SK-N-SH treated with all-trans-retinoic acid at 6 μM for 48 hours (cell line): ENCODE data around the gene NME1.

Source experiments
- ATAC-seq: fragments of 200-7000 bp; cut with Tn5 transposase; 3 replicates; pipeline ENCODE4 v1.9.1; 2020; ENCODE audit warnings: mild to moderate bottlenecking, moderate library complexity
- ARNTL ChIP-seq: fragments of 450-650 bp; formaldehyde crosslinking; IDR thresholded peaks from 2 replicates; pipeline ENCODE4 v1.5.0; 2020; ENCODE audit warnings: low read depth, mild to moderate bottlenecking, moderate library complexity, borderline replicate concordance
- CREB5 ChIP-seq: fragments of 250-450 bp; sonication (Bioruptor Pico); IDR thresholded peaks from 2 replicates; pipeline ENCODE4 v1.5.1; 2020; ENCODE audit warnings: low read depth, mild to moderate bottlenecking, moderate library complexity
- CSDC2 ChIP-seq: fragments of 250-450 bp; sonication (Bioruptor Pico); IDR thresholded peaks from 2 replicates; pipeline ENCODE4 v1.5.0; 2020; ENCODE audit warnings: mild to moderate bottlenecking, moderate library complexity
- CSRNP3 ChIP-seq: fragments of 250-450 bp; sonication (Bioruptor Pico); IDR thresholded peaks from 2 replicates; pipeline ENCODE4 v1.5.1; 2021; ENCODE audit warnings: mild to moderate bottlenecking, moderate library complexity
- ESRRG ChIP-seq: fragments of 250-450 bp; sonication (Bioruptor Pico); IDR thresholded peaks from 2 replicates; pipeline ENCODE4 v1.6.1; 2021; ENCODE audit warnings: mild to moderate bottlenecking
- GLIS3 ChIP-seq: fragments of 250-450 bp; sonication (Bioruptor Pico); IDR thresholded peaks from 2 replicates; pipeline ENCODE4 v1.5.0; 2020; ENCODE audit warnings: mild to moderate bottlenecking, moderate library complexity
- ISL1 ChIP-seq: fragments of 250-450 bp; sonication (Bioruptor Pico); IDR thresholded peaks from 2 replicates; pipeline ENCODE4 v2.1.2; 2022; ENCODE audit warnings: mild to moderate bottlenecking, moderate library complexity
- OSR1 ChIP-seq: fragments of 250-450 bp; sonication (Bioruptor Pico); IDR thresholded peaks from 2 replicates; pipeline ENCODE4 v1.8.0; 2022; ENCODE audit warnings: moderate library complexity, mild to moderate bottlenecking, inconsistent platforms
- PATZ1 ChIP-seq: fragments of 250-450 bp; sonication (Bioruptor Pico); IDR thresholded peaks from 2 replicates; pipeline ENCODE4 v1.8.0; 2020; ENCODE audit warnings: mild to moderate bottlenecking, moderate library complexity, borderline replicate concordance
- POU6F1 ChIP-seq: fragments of 250-450 bp; sonication (Bioruptor Pico); IDR thresholded peaks from 2 replicates; pipeline ENCODE4 v1.8.0; 2021; ENCODE audit warnings: low read depth, mild to moderate bottlenecking, moderate library complexity, borderline replicate concordance
- PPARA ChIP-seq: fragments of 250-450 bp; sonication (Bioruptor Pico); IDR thresholded peaks from 2 replicates; pipeline ENCODE4 v1.5.0; 2020; ENCODE audit warnings: mild to moderate bottlenecking, borderline replicate concordance
- RARB ChIP-seq: fragments of 250-450 bp; sonication (Bioruptor Pico); IDR thresholded peaks from 2 replicates; pipeline ENCODE4 v1.8.0; 2021; ENCODE audit warnings: mild to moderate bottlenecking, moderate library complexity
- SNAI2 ChIP-seq: fragments of 250-450 bp; sonication (Bioruptor Pico); IDR thresholded peaks from 2 replicates; pipeline ENCODE4 v1.5.0; 2020; ENCODE audit warnings: mild to moderate bottlenecking, moderate library complexity
- TCF4 ChIP-seq: fragments of 250-450 bp; sonication (Bioruptor Pico); IDR thresholded peaks from 2 replicates; pipeline ENCODE4 v1.8.0; 2021; ENCODE audit warnings: mild to moderate bottlenecking, moderate library complexity, borderline replicate concordance
- TOX ChIP-seq: fragments of 250-450 bp; sonication (Bioruptor Pico); IDR thresholded peaks from 2 replicates; pipeline ENCODE4 v1.8.0; 2021; ENCODE audit warnings: mild to moderate bottlenecking, moderate library complexity, borderline replicate concordance
- TSHZ2 ChIP-seq: fragments of 250-450 bp; sonication (Bioruptor Pico); IDR thresholded peaks from 2 replicates; pipeline ENCODE4 v1.5.0; 2020; ENCODE audit warnings: mild to moderate bottlenecking, moderate library complexity
- ZC3H10 ChIP-seq: fragments of 250-450 bp; sonication (Bioruptor Pico); IDR thresholded peaks from 2 replicates; pipeline ENCODE4 v1.5.1; 2021; ENCODE audit warnings: mild to moderate bottlenecking, moderate library complexity
- ZFP3 ChIP-seq: fragments of 250-450 bp; sonication (Bioruptor Pico); IDR thresholded peaks from 2 replicates; pipeline ENCODE4 v1.5.0; 2020; ENCODE audit warnings: mild to moderate bottlenecking, moderate library complexity
- ZFP30 ChIP-seq: fragments of 450-650 bp; formaldehyde crosslinking; IDR thresholded peaks from 2 replicates; pipeline ENCODE4 v1.5.0; 2022; ENCODE audit warnings: mild to moderate bottlenecking, moderate library complexity
- ZNF565 ChIP-seq: fragments of 450-650 bp; formaldehyde crosslinking; conservative IDR thresholded peaks from 2 replicates; pipeline ENCODE4 v1.5.0; 2020; ENCODE audit warnings: low read depth, mild to moderate bottlenecking, moderate library complexity
- ZNF70 ChIP-seq: fragments of 450-650 bp; formaldehyde crosslinking; IDR thresholded peaks from 2 replicates; pipeline ENCODE4 v1.5.0; 2020; ENCODE audit warnings: mild to moderate bottlenecking, moderate library complexity
- ZNF8 ChIP-seq: fragments of 450-650 bp; formaldehyde crosslinking; IDR thresholded peaks from 2 replicates; pipeline ENCODE4 v1.5.0; 2020; ENCODE audit warnings: mild to moderate bottlenecking, moderate library complexity

NME1 gene

GRCh38 chr17:51180486-51180885, 27.1 kb downstream of the NME1 start:
- no peak for ATAC-seq
- TF ChIP-seq RARB (CRISPR knock-in tag): no peak
- TF ChIP-seq ZNF8 (CRISPR knock-in tag): no peak
- no peak for TF ChIP-seq TOX (CRISPR knock-in tag)
- no peak for TF ChIP-seq CSRNP3 (CRISPR knock-in tag)
- no peak for TF ChIP-seq ARNTL (CRISPR knock-in tag)
- TF ChIP-seq ZFP30 (CRISPR knock-in tag): no peak
- no peak for TF ChIP-seq CSDC2
- no peak for TF ChIP-seq SNAI2 (CRISPR knock-in tag)
- no peak for TF ChIP-seq PATZ1 (CRISPR knock-in tag)
- TF ChIP-seq ZC3H10 (CRISPR knock-in tag): no peak
- no peak for TF ChIP-seq GLIS3 (CRISPR knock-in tag)
- no peak for TF ChIP-seq ISL1 (CRISPR knock-in tag)
- no peak for TF ChIP-seq CREB5 (CRISPR knock-in tag)
- TF ChIP-seq PPARA (CRISPR knock-in tag): no peak
- no peak for TF ChIP-seq TCF4 (CRISPR knock-in tag)
- no peak for TF ChIP-seq POU6F1

GRCh38 chr17:51184124-51184523, 30.8 kb downstream of the NME1 start:
- TF ChIP-seq TOX (CRISPR knock-in tag) (peak; percentile 51), PPARA (CRISPR knock-in tag) (no peak), CREB5 (CRISPR knock-in tag) (peak; percentile 82), ARNTL (CRISPR knock-in tag) (0 out of 2 replicates have a peak, but pooled peaks have one; percentile 44), ISL1 (CRISPR knock-in tag) (peak; percentile 95), ZNF565 (CRISPR knock-in tag) (peak; percentile 74), OSR1 (CRISPR knock-in tag) (no peak), CSRNP3 (CRISPR knock-in tag) (peak; percentile 62; the same call in 1 of the 2 replicates), GLIS3 (CRISPR knock-in tag) (0 out of 2 replicates have a peak, but pooled peaks have one; percentile 67), ZFP3 (CRISPR knock-in tag) (peak; percentile 74), PATZ1 (CRISPR knock-in tag) (peak; percentile 87; the same call in 1 of the 2 replicates), ZNF70 (CRISPR knock-in tag) (peak; percentile 52; the same call in 1 of the 2 replicates), SNAI2 (CRISPR knock-in tag) (no peak; the same call in 1 of the 2 replicates), TCF4 (CRISPR knock-in tag) (peak; percentile 100), ESRRG (CRISPR knock-in tag) (no peak), ZNF8 (CRISPR knock-in tag) (peak; percentile 48; the same call in 1 of the 2 replicates), TSHZ2 (CRISPR knock-in tag) (peak; percentile 94)
- peak; percentile 47 for ATAC-seq
